Endothelial cell of hepatic sinusoid (primary cell): ENCODE measurements around the gene EVI5.
"Not testable (repeated sequence)": the region's sequence is repeated elsewhere in the genome, so short reads cannot be mapped to it uniquely, and the experiment has no call there.

Source experiments
- in situ Hi-C: cut with HindIII; loops from 2 replicates; pipeline ENCODE4 v1.10.0; 2017; ENCODE audit warnings: low sequenced_read_pairs

The EVI5 gene

DNA sequence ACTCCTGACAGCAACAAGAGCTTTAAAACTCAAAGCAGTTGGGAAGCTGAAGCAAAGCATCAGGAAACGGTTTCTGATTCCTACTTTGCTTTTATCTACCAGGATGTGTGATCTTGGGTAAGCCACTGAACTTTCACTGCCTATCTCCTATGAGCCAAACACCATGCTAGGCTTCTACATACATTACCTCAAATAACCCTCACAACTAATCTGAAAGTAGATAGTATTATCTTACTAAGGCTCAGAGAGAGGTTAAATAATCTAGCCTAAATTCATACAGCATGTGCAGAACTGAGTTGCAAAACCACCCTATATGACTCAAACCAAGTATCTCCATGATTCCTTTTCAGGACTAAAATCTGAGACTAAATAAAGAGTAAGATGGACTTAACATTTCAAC, 83.8 kb downstream of the EVI5 start:
- in situ Hi-C loops: no loop called here

- in situ Hi-C loops: loop anchor here (5.0 kb wide), 1 partner anchor 48 kb away; no protein-coding TSS in a partner anchor
These were observed 86.0 kb downstream of the EVI5 start for GRCh38 chr1:92698932-92699331.

- in situ Hi-C loops: loop anchor here (5.0 kb wide), 1 partner anchor 52 kb away; no protein-coding TSS in a partner anchor
These were observed 89.8 kb downstream of the EVI5 start for GRCh38 chr1:92695104-92695503.

- in situ Hi-C loops: no loop called here
These were observed 93.0 kb downstream of the EVI5 start for GRCh38 chr1:92691925-92692324.

DNA sequence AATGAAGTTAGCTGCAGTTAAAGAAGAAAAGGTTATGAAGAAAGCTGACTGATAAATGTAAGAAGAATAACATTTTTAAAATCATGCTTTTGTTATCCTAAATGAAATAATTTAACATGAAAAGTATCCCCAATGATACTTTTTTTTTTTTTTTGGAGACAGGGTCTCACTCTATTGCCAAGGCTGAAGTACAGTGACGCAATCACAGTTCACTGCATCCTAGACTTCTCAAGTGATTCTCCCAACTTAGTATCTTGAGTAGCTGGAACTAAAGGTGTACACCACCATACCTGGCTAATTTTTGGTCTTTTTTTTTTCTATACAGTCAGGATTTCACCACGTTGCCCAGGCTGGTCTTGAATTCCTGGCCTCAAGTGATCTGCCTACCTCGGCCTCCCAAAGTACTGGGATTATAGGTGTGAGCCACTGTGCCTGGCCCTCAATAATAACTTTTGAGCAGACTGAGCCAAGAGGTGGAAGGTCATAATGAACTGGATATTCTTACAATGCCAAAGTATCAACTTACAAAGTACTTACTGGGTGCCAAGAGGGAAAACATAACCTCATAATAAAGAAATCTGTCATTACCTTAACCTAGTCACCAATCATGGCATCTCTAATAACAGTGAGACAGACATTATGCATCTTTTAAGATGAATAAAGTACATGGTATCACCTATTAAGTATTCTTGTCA, 94.5 kb downstream of the EVI5 start:
- in situ Hi-C loops: no loop called here

DNA sequence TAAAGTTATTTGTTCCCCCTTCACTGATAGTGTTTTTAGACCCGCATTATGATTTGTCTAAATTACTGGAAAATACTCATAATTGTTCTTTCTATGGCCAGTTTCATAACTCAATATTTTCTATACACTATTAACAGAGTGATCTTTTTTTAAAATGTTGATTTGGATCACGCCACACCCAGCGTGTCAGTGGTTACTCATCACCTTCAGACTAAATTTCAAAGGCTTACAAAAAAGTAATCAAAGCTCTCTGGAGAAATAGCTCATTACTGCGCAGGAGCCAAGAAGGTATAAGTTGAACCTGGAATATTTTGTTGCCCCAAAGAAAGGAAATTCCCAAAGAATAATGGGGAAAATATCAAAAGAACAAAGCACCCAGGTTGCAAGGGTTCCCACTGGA, 104.9 kb downstream of the EVI5 start:
- in situ Hi-C loops: no loop called here

DNA sequence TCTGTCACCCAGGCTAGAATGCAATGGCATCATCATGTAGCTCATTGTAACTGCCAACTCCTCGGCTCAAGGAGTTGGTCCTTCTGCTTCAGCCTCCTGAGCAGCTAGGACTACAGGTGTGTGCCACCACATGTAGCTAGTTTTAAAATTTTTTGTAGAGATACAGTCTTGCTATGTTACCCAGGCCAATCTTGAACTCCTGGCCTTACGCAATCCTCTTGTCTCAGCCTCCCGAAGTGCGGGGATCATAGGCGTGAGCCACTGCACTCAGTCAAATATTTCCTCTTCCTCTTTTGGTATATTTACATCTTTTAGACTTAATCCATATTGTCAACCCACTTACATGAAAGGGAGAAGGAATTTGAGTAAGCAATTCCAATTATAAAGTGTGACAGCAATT, 121.1 kb downstream of the EVI5 start:
- in situ Hi-C loops: no loop called here

DNA sequence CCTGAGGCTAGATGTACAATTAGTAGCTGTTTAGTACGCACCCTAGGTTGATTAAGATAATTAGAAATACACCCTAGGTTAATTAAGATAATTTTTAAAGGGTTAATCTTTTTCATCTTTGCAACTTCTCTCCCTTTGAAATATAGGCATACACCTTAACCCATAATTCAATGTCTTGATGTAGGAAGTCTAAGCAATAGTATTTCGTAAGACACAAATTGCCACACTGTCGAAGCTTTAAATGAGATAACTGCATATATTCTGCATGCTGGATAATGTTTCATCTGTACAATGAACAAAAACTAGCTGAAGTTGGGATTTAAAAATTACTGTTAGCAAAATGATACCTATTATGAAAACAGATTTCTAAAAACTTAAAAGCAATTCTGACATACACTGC, 122.9 kb downstream of the EVI5 start:
- in situ Hi-C loops: no loop called here

GRCh38 chr1:92657701-92658100, 127.2 kb downstream of the EVI5 start:
- in situ Hi-C loops: no loop called here

GRCh38 chr1:92655197-92655801, 129.6 kb downstream of the EVI5 start:
- in situ Hi-C loops: no loop called here

DNA sequence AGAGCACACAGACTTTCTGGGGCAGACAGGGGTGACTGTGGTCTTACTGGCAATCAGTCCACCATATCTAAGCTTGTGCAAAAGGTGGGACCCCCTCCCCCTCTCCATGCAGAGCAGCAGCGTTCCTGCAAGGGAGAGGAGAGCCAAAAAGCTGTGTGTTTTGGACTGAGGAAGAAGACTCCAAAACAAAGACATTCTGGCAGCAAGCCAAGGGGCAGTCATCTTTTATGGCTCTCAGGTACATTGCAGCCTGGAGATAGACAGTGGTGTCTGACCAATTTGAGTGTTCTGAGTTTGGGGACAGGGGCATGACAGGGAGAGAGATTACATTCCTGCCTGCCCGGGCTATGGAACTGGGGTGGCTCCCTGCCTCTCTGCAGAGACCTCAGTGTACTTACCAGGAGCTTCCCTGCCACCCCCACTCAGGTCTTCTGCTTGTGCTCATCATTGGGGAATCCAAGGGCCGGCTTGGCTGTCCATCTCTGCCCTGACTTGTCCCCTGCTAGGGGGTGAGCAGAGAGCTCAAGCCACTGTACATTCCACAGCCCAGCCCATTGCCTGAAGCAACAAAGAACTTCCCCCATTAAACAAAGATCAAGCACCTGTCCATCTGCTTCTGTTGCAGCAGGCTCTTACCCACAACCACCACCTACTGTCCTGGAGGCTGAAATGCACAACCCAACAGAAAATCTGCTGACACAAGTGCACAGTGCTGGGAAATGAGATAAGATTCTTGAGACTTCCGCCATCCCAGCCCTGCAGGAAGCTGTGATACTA, 131.1 kb downstream of the EVI5 start:
- in situ Hi-C loops: no loop called here

DNA sequence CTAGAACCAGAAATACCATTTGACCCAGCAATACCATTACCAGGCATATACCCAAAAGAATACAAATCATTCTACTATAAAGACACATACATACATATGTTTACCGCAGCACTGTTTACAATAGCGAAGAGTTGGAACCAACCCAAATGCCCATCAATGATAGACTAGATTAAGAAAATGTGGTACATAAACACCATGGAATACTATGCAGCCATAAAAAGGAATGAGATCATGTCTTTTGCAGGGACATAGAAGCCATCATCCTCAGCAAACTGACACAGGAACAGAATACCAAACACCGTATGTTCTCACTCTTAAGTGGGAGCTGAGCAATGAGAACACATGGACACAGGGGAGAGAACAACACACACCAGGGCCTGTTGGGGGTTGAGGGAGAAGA, 144.2 kb downstream of the EVI5 start:
- in situ Hi-C loops: not testable (repeated sequence)

DNA sequence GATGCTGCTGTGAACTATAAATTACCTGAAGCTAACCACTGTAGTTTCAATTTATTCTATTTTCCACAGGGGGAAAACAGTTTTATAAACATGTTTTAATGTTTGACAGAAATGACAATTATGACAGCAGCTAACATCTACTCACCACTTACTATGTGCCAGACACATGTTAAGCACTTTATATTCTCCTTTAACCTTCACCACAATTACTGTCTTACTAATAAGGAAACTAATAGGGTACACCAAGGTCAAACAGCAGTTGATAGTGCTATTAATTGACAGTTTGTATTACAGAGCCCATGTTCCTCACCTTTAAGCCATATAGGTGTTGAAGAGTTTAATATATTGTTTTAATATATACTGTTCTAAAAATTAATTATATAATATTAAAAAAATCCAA, 146.4 kb downstream of the EVI5 start:
- in situ Hi-C loops: no loop called here

GRCh38 chr1:92635203-92635602, 149.7 kb downstream of the EVI5 start:
- in situ Hi-C loops: not testable (repeated sequence)

DNA sequence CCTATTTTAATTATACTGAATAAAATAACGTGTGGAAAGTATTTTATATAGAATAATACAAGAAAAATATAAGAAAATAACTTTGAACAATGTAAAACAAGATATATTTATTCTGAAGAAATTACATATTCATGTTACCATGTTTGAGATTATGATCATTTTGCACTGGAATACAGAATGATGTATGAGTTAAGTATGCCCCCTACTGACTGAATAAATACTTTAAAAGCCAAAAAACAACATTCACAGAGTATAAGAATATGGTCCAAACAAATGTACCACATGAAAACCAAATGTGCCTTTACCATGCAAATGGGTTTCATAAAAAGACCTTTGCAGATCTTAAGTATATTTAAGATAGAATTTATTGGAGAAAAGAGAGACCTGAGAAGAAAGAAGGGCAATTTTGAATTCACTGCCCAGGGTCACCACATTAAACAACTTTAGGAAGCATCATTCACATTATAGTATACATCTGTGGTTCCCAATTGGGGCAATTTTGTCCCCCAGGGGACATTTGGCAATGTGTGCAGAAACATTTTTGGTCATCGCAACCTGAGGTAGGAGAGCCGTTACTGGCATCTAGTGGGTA, 161.6 kb downstream of the EVI5 start:
- in situ Hi-C loops: loop anchor here (25.0 kb wide), 1 partner anchor 636 kb away; no protein-coding TSS in a partner anchor

DNA sequence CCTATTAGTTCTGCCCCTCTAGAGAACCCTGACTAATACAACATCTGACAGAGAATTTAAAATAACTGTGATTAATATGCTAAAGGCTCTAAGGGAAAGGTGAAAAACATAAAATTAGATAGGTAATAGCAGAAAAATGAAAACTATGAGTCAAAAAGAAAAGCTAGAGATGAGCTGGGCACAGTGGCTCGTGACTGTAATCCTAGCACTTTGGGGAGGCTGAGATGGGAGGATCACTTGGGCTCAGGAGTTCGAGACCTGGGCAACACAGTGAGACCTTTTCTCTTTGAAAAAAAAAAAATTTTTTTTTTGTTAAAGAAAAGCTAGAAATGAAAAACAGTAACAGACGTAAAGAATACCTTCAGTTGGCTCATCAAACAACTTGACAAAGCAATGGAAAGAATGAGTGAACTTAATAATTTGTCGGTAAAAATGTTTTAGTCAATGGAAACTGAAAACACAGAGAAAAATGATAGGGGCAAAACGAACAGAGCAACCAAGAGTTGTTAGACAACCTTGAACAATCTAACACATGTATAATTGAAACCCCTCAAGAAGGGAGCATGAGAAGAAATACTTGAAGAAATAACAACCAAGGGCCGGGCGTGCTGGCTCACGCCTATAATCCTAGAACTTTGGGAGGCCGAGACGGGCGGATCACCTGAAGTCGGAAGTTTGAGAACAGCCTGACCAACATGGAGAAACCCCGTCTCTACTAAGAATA, 165.3 kb downstream of the EVI5 start:
- in situ Hi-C loops: loop anchor here (25.0 kb wide), 1 partner anchor 632 kb away; no protein-coding TSS in a partner anchor

GRCh38 chr1:92601044-92601443, 183.9 kb downstream of the EVI5 start:
- in situ Hi-C loops: loop anchor here (25.0 kb wide), 1 partner anchor 614 kb away; no protein-coding TSS in a partner anchor

- in situ Hi-C loops: loop anchor here (25.0 kb wide), 2 partner anchors 112 to 287 kb away; partner anchors contain the start of gene GFI1
These were observed 185.7 kb downstream of the EVI5 start for GRCh38 chr1:92599184-92599583.

DNA sequence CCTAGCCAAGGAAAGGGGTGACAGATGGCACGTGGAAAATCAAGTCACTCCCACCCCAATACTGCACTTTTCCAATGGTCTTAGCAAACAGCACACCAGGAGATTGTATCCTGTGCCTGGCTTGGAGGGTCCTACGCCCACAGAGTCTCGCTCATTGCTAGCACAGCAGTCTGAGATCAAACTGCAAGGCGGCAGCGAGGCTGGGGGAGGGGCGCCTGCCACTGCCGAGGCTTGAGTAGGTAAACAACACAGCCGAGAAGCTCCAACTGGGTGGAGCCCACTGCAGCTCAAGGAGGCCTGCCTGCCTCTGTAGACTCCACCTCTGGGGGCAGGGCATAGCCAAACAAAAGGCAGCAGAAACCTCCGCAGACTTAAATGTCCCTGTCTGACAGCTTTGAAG, 195.5 kb downstream of the EVI5 start:
- in situ Hi-C loops: loop anchor here (25.0 kb wide), 2 partner anchors 102 to 277 kb away; partner anchors contain the start of gene GFI1

- in situ Hi-C loops: loop anchor here (25.0 kb wide), 2 partner anchors 100 to 275 kb away; partner anchors contain the start of gene GFI1
These were observed 197.5 kb downstream of the EVI5 start for GRCh38 chr1:92587445-92587844.
